Measurements from ENCODE around the gene MAPK11. TPM values are rescaled to one million over a fixed set of nuclear protein-coding genes. Genes with fewer than 3 reads are reported as not detected.

Gene MAPK11
- total RNA-seq, 1 donor from 2014 or later: 11.9 TPM

- H3K27me3 ChIP-seq (ENCODE audit: control insufficient read depth, insufficient read depth, low read length): peaks cover 2% of the 10 kb centered on the region
- H3K36me3 ChIP-seq (ENCODE audit: control insufficient read depth, insufficient read depth, low read length): no peaks in the 10 kb centered on the region
- no peak for TF ChIP-seq CTCF (IDR thresholded peaks at IDR 0.05; ENCODE audit: insufficient read depth, low read length, poor library complexity, severe bottlenecking)
- H3K4me3 ChIP-seq (ENCODE audit: low read depth, low read length): no peak overlapping the region
- DNase-seq (ENCODE audit: low read depth): no peak
Measured at GRCh38 chr22:50272044-50272802, 2.0 kb upstream of the MAPK11 start.

GRCh38 chr22:50271519-50271970 is 1.4 kb upstream of the MAPK11 start:
- Histone ChIP-seq H3K27me3 (ENCODE audit: control insufficient read depth, insufficient read depth, low read length) (peaks cover 5% of the 10 kb centered on the region), H3K4me3 (ENCODE audit: low read depth, low read length) (no peak overlapping the region), H3K36me3 (ENCODE audit: control insufficient read depth, insufficient read depth, low read length) (no peaks in the 10 kb centered on the region)
- DNase-seq (ENCODE audit: low read depth): no peak
- no peak for TF ChIP-seq CTCF (IDR thresholded peaks at IDR 0.05; ENCODE audit: insufficient read depth, low read length, poor library complexity, severe bottlenecking)

- TF ChIP-seq CTCF (IDR thresholded peaks at IDR 0.05; ENCODE audit: insufficient read depth, low read length, poor library complexity, severe bottlenecking): no peak
- DNase-seq (ENCODE audit: low read depth): no peak
- Histone ChIP-seq H3K4me3 (ENCODE audit: low read depth, low read length) (peak overlapping the region; percentile 42), H3K27me3 (ENCODE audit: control insufficient read depth, insufficient read depth, low read length) (peaks cover 5% of the 10 kb centered on the region), H3K36me3 (ENCODE audit: control insufficient read depth, insufficient read depth, low read length) (no peaks in the 10 kb centered on the region)
Measured at GRCh38 chr22:50270666-50271394, 650 bp upstream of the MAPK11 start.

GRCh38 chr22:50269573-50269969 is 609 bp downstream of the MAPK11 start:
- no peak for TF ChIP-seq CTCF (IDR thresholded peaks at IDR 0.05; ENCODE audit: insufficient read depth, low read length, poor library complexity, severe bottlenecking)
- peak overlapping the region; percentile 35 for H3K4me3 ChIP-seq (ENCODE audit: low read depth, low read length)
- DNase-seq (ENCODE audit: low read depth): no peak
- H3K27me3 ChIP-seq (ENCODE audit: control insufficient read depth, insufficient read depth, low read length): peaks cover 5% of the 10 kb centered on the region
- H3K36me3 ChIP-seq (ENCODE audit: control insufficient read depth, insufficient read depth, low read length): no peaks in the 10 kb centered on the region

- Histone ChIP-seq H3K27me3 (ENCODE audit: control insufficient read depth, insufficient read depth, low read length) (peaks cover 5% of the 10 kb centered on the region), H3K4me3 (ENCODE audit: low read depth, low read length) (no peak overlapping the region), H3K36me3 (ENCODE audit: control insufficient read depth, insufficient read depth, low read length) (no peaks in the 10 kb centered on the region)
- DNase-seq (ENCODE audit: low read depth): no peak
- TF ChIP-seq CTCF (IDR thresholded peaks at IDR 0.05; ENCODE audit: insufficient read depth, low read length, poor library complexity, severe bottlenecking): no peak
Measured at GRCh38 chr22:50268655-50269113, 1.5 kb downstream of the MAPK11 start.
